ENCODE measurements around the gene GRIA4. TPM values are rescaled to one million over a fixed set of nuclear protein-coding genes. Genes with fewer than 3 reads are reported as not detected.

Gene GRIA4
- polyA plus RNA-seq, 1 of the 3 experiments (the other 2 are of a cell fraction) = 0.02 TPM

- CTCF ChIA-PET = no interaction called here
- H3K9ac ChIP-seq = no peak overlapping the region
These were observed 323.8 kb downstream of the GRIA4 start for GRCh38 chr11:105933695-105934094.

GRCh38 chr11:105935791-105936190 lies 325.9 kb downstream of the GRIA4 start:
- no peak overlapping the region for H3K4me3 ChIP-seq (ENCODE audit: low read depth in 2 of 2, low read length in 1 of 2)
- H3K79me2 ChIP-seq (ENCODE audit: insufficient read depth) = no peaks in the 10 kb centered on the region
- POLR2A ChIA-PET = no interaction called here
- no peak overlapping the region for H2AFZ ChIP-seq (ENCODE audit: low read depth)
- H3K9ac ChIP-seq = no peak overlapping the region
- no peak for DNase-seq
- no peaks in the 10 kb centered on the region; a peak in 2 of 4 replicates for H3K4me1 ChIP-seq (ENCODE audit: control insufficient read depth in 1 of 2, insufficient read depth in 2 of 2, low read depth in 1 of 2, low read length in 1 of 2)
- no peaks in the 10 kb centered on the region for H3K27me3 ChIP-seq (ENCODE audit: insufficient read depth)
- TF ChIP-seq TEAD4 (IDR thresholded peaks at IDR 0.05; ENCODE audit: borderline replicate concordance, insufficient read depth) = no peak
- TF ChIP-seq ZBTB33 (IDR thresholded peaks at IDR 0.05; ENCODE audit: borderline replicate concordance, low read depth) = no peak
- TF ChIP-seq NFIC (IDR thresholded peaks at IDR 0.05; ENCODE audit: borderline replicate concordance) = no peak
- TF ChIP-seq EZH2phosphoT487 (IDR thresholded peaks at IDR 0.05; ENCODE audit: borderline replicate concordance, low read depth) = no peak
- no peak for TF ChIP-seq GATA2 (CRISPR knock-in tag; IDR thresholded peaks at IDR 0.05)
- no peak for TF ChIP-seq SIN3A (IDR thresholded peaks at IDR 0.05; ENCODE audit: borderline replicate concordance, low read depth, low read length)
- no peak for TF ChIP-seq FOXM1 (IDR thresholded peaks at IDR 0.05; ENCODE audit: low read depth)
- 77% methylated on average over 2 of the region's 2 CpGs for WGBS (ENCODE audit: low lambda C conversion rate)
- no peaks in the 10 kb centered on the region for H3K9me3 ChIP-seq
- no peaks in the 10 kb centered on the region for H4K20me1 ChIP-seq (ENCODE audit: insufficient read depth)
- CTCF ChIA-PET = no interaction called here
- no peaks in the 10 kb centered on the region for H3K36me3 ChIP-seq (replicated peaks in 1 of 2; ENCODE audit: control insufficient read depth in 1 of 2, insufficient read depth in 2 of 2, low read length in 1 of 2)
- H3K4me2 ChIP-seq = no peak overlapping the region
- peaks cover 4% of the 10 kb centered on the region for H3F3A ChIP-seq (replicated peaks; ENCODE audit: insufficient read depth)
- H3K9me2 ChIP-seq = no peaks in the 10 kb centered on the region
- no peak overlapping the region for H3K27ac ChIP-seq (ENCODE audit: low read depth in 2 of 2, low read length in 1 of 2)

More at GRCh38 chr11:105933695-105934094, 323.8 kb downstream of the GRIA4 start:
- H3K4me2 ChIP-seq = no peak overlapping the region
- TF ChIP-seq FOXM1 (IDR thresholded peaks at IDR 0.05; ENCODE audit: low read depth) (no peak), RCOR1 (IDR thresholded peaks at IDR 0.05; ENCODE audit: low read length) (no peak), RXRA (IDR thresholded peaks at IDR 0.05; ENCODE audit: borderline replicate concordance, low read depth) (no peak)
- no peak overlapping the region for H2AFZ ChIP-seq (ENCODE audit: low read depth)
- H3K79me2 ChIP-seq (ENCODE audit: insufficient read depth) = no peaks in the 10 kb centered on the region
- no peaks in the 10 kb centered on the region for H3K9me3 ChIP-seq
- H3K4me1 ChIP-seq (ENCODE audit: control insufficient read depth in 1 of 2, insufficient read depth in 2 of 2, low read depth in 1 of 2, low read length in 1 of 2) = peaks cover 0 to 4% of the 10 kb centered on the region in 2 experiments; a peak in 3 of 4 replicates
- H3K27me3 ChIP-seq (ENCODE audit: insufficient read depth) = no peaks in the 10 kb centered on the region
- no peaks in the 10 kb centered on the region for H4K20me1 ChIP-seq (ENCODE audit: insufficient read depth)
- H3K36me3 ChIP-seq (replicated peaks in 1 of 2; ENCODE audit: control insufficient read depth in 1 of 2, insufficient read depth in 2 of 2, low read length in 1 of 2) = no peaks in the 10 kb centered on the region
- no peaks in the 10 kb centered on the region for H3K9me2 ChIP-seq
- H3K4me3 ChIP-seq (ENCODE audit: low read depth in 2 of 2, low read length in 1 of 2) = no peak overlapping the region
- H3K27ac ChIP-seq (ENCODE audit: low read depth in 2 of 2, low read length in 1 of 2) = no peak overlapping the region
- DNase-seq = no peak
- peaks cover 4% of the 10 kb centered on the region for H3F3A ChIP-seq (replicated peaks; ENCODE audit: insufficient read depth)
- 90% methylated on average over 6 of the region's 6 CpGs for WGBS (ENCODE audit: low lambda C conversion rate)
- POLR2A ChIA-PET = no interaction called here

- Histone ChIP-seq H3K9me2 (no peaks in the 10 kb centered on the region), H4K20me1 (ENCODE audit: insufficient read depth) (no peaks in the 10 kb centered on the region), H3K79me2 (ENCODE audit: insufficient read depth) (no peaks in the 10 kb centered on the region), H2AFZ (ENCODE audit: low read depth) (no peak overlapping the region), H3K9ac (no peak overlapping the region), H3K9me3 (no peaks in the 10 kb centered on the region), H3K4me1 (ENCODE audit: control insufficient read depth in 1 of 2, insufficient read depth in 2 of 2, low read depth in 1 of 2, low read length in 1 of 2) (no peaks in the 10 kb centered on the region; a peak in 2 of 4 replicates), H3K4me2 (no peak overlapping the region), H3K27me3 (ENCODE audit: insufficient read depth) (no peaks in the 10 kb centered on the region), H3K36me3 (replicated peaks in 1 of 2; ENCODE audit: control insufficient read depth in 1 of 2, insufficient read depth in 2 of 2, low read length in 1 of 2) (no peaks in the 10 kb centered on the region), H3K4me3 (ENCODE audit: low read depth in 2 of 2, low read length in 1 of 2) (no peak overlapping the region), H3F3A (replicated peaks; ENCODE audit: insufficient read depth) (peaks cover 4% of the 10 kb centered on the region), H3K27ac (ENCODE audit: low read depth in 2 of 2, low read length in 1 of 2) (peak overlapping the region; percentile 52 to 65; a peak in 2 of 4 replicates)
- DNase-seq = no peak
- TF ChIP-seq NFIC (IDR thresholded peaks at IDR 0.05; ENCODE audit: borderline replicate concordance) (peak; percentile 41; the same call in 1 of the 2 replicates), NRF1 (IDR thresholded peaks at IDR 0.05; ENCODE audit: low read depth, low read length) (no peak), MEF2A (IDR thresholded peaks at IDR 0.05; ENCODE audit: borderline replicate concordance, low read depth) (peak; percentile 72), RXRA (IDR thresholded peaks at IDR 0.05; ENCODE audit: borderline replicate concordance, low read depth) (no peak), TCF12 (IDR thresholded peaks at IDR 0.05) (peak; percentile 56), RCOR1 (IDR thresholded peaks at IDR 0.05; ENCODE audit: low read length) (no peak), FOSL2 (IDR thresholded peaks at IDR 0.05; ENCODE audit: borderline replicate concordance, low read depth) (peak; percentile 67; the same call in 1 of the 2 replicates), PBX3 (IDR thresholded peaks at IDR 0.05) (peak; percentile 76), TEAD4 (IDR thresholded peaks at IDR 0.05; ENCODE audit: borderline replicate concordance, insufficient read depth) (0 out of 2 replicates have a peak, but pooled peaks have one; percentile 16), EP300 (IDR thresholded peaks at IDR 0.05; ENCODE audit: borderline replicate concordance in 1 of 2, low read depth in 1 of 2, low read length in 1 of 2) (peak in 1 of 2 experiments; percentile 43; a peak in 1 of 4 replicates), JUND (IDR thresholded peaks at IDR 0.05) (peak; percentile 81)
- 29% methylated on average over 4 of the region's 4 CpGs for WGBS (ENCODE audit: low lambda C conversion rate)
- ChIA-PET POLR2A (no interaction called here), CTCF (no interaction called here)
These were observed 327.5 kb downstream of the GRIA4 start for GRCh38 chr11:105937331-105937730.

Data from SK-N-SH (cell line).